HT-29 (cell line): ENCODE data around the gene OGT. TPM values are rescaled to one million over a fixed set of nuclear protein-coding genes. Genes with fewer than 3 reads are reported as not detected.
"Not testable (repeated sequence)": the region's sequence is repeated elsewhere in the genome, so short reads cannot be mapped to it uniquely, and the experiment has no call there.

Experiments
- DNase-seq: peaks from one replicate; pipeline ENCODE4 v3.0.0-alpha.2; 2015; ENCODE audit warnings: low spot score
- total RNA-seq: library from RNA; depleted of rRNA; stranded (reverse); fragments of >200 nt; shearing (Covaris generic); gene quantifications from 2 replicates; pipeline ENCODE4 v1.2.3, GENCODE V29; 2014; rRNA removed

OGT gene
- 87.4 and 97.9 TPM in 2 replicates for total RNA-seq

GRCh38 chrX:71532753-71533425 lies at the start of gene OGT:
OGT (plus strand) TSS chrX:71533104; CDS start chrX:71533300, 196 bp downstream.
- DNase-seq: peak; percentile 96

DNA sequence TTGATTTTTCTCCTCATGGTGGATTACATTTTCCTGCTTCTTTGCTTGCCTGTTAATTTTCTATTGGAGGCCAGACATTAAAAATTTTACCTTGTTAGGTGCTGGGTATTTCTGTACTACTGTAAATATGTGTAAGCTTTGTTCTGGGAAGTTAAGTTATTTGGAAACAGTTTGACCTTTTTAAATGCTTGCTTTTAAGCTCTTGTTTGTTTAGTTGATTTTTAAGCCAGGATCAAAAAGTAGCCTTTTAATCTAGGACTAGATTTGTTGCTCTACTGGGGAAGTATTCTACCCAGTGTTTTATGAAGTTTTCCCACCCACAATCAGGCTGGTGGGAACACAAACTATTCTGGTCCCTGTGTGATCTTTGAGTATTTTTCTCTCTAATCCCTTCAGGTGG lies 45.1 kb upstream of the OGT start:
- peak; percentile 9 for DNase-seq

- DNase-seq: no peak
Measured at GRCh38 chrX:71489540-71489939, 43.4 kb upstream of the OGT start.

GRCh38 chrX:71492231-71493065 lies 40.5 kb upstream of the OGT start:
- DNase-seq: peak; percentile 10

DNA sequence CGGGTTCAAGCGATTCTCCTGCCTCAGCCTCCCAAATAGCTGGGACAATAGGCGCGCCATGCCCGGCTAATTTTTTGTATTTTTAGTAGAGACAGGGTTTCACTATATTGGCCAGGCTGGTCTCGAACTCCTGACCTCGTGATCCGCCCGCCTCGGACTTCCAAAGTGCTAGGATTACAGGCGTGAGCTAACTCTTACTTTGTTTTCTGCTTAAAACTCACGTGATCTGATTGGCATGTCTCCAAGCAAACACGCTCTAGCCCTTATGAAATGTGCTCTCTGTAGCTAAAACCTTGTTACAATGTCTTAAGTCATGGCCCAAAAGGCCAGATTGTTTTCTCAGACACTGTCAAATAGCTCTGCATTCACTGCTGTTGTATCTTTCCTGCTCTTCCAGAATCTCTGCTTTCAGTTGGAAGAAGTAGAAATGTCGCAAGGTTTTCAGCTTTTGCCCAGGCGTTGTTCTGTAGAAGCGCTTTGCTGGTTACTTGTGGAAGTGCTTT lies 39.7 kb upstream of the OGT start:
- DNase-seq: peak; percentile 4

GRCh38 chrX:71495979-71496378 lies 36.9 kb upstream of the OGT start:
- not testable (repeated sequence) for DNase-seq

DNA sequence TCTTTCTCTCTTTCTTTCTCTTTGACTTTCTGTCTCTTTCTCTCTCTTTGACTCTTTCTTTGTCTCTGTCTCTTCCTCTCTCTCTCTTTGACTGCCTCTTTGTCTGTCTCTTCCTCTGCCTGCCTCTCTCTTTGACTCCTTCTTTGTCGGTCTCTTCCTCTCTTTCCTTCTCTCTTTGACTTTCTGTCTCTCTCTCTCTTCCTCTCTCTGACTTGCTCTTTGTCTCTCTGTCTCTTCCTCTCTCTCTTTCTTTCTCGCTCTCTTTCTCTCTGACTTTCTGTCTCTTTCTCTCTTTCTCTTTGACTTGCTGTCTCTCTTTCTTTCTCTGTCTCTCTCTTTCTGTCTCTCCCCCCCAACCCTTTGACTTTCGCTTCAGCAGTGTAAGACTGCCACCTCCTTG lies 36.4 kb upstream of the OGT start:
- no peak for DNase-seq

GRCh38 chrX:71502080-71502479 lies 30.8 kb upstream of the OGT start:
- not testable (repeated sequence) for DNase-seq

- DNase-seq: no peak
Measured at GRCh38 chrX:71504346-71504745, 28.6 kb upstream of the OGT start.

GRCh38 chrX:71509289-71509688 lies 23.6 kb upstream of the OGT start:
- no peak for DNase-seq

DNA sequence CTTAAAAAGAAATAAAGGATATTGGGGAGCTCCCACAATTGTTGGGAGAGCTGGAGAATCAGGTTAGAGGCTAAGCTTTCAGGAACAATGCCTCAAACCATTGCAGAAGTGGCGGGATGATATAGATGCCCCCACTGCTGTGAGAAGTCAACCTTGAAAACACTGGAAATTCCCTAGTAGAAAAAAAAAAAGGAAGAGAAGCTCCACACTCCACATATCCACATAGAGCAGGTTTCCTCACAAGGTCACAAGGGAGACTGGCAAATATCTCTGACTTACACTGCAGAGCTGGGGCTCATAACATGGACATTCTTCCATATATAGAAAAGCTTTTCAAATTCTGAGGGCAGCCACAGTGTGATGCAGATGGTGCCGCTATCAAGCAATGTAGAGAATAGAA lies 22.7 kb upstream of the OGT start:
- no peak for DNase-seq

GRCh38 chrX:71513731-71514130 lies 19.2 kb upstream of the OGT start:
- DNase-seq: not testable (repeated sequence)

DNA sequence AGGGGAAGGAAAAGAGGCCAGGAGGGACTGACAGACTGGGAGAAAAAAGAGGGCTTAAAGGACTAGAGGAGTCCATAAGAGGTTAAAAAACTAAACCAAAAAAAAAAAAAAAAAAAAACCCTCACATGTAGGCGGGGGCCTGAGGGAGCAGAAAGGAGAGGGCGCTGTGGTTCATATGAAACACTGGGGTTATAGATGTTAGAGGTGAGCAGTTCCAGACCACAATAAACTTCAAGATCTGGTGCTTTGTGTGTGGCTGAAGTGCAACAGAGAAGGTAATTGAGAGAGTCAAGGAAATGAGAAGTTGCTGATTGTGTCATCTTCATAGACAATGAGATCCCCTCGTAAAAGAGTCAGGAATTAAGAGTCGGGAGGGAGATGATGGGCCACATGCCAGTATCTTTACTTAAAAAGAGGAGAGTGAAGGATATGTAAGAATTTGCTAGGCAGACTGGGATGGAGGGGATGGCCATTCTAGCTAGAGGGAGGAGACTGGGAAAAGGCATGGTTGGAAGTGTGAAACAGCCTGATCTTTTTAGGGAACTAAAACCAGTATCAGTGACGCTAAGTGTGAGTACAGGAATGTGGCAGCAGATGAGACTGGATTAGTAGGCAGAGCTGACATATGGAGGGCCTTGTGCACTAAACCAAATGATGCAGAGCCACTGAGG lies 18.4 kb upstream of the OGT start:
- no peak for DNase-seq

DNA sequence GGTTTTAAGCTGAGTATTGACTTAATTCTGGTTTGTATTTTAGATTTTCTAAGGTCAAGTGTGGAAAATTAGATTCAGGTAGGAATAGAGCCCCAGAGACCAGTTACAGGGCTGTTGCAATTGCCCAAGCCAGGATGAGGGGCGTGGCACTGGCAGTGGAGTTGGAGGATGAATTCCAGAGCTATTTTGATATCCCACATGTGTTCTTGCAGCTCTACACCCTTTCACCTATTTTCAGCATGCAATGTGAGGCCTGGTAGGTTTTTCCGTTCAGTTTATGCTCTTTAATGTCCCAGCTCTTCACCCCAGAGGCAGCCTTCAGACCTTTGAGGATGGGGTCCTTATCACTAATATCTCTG lies 17.9 kb upstream of the OGT start:
- DNase-seq: no peak

DNA sequence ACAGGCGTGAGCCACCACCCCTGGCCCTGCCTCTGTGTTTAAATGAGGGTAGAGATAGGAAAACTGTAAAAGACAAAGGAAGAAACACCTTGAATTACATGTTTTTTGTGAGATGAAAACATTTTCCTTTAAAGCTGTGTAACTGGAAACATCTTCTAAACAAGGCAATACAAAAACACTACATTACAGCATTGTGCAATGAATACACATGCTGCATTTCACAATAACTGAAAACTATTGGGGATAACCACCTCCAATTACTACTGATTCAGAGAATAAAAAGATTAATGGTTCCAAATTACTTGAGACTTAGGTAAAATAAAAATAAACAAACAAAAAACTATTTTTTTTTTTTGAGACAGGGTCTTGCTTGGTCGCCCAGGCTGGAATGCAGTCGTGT lies 7.6 kb upstream of the OGT start:
- DNase-seq: no peak

- DNase-seq: peak; percentile 53
Measured at GRCh38 chrX:71532078-71532752, 689 bp upstream of the OGT start.

DNA sequence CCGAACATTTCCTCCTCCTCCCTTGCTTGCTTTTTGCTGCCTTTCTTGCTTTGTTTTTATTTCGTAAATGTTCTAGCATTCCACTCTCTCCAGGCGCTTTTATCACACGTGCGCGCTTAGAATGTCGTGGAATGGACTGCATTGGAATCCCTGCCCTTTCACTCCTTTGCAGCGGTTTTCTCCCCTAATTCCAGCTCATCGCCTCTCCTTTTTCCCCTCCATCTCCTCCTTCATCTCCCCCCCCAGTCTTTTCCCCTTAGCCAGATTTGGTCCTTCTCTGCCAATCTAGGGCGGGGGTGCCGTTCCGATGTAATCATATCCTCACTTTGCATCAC lies 579 bp downstream of the OGT start:
- DNase-seq: peak; percentile 34

GRCh38 chrX:71533851-71534561 lies 1.1 kb downstream of the OGT start:
- DNase-seq: peak; percentile 28

GRCh38 chrX:71534773-71535544 lies 2.1 kb downstream of the OGT start:
- DNase-seq: no peak

GRCh38 chrX:71536285-71536684 lies 3.4 kb downstream of the OGT start:
- no peak for DNase-seq
